Glomerular visceral epithelial cell (primary cell): Measurements from ENCODE around the gene VPS37D.
"Not testable (repeated sequence)": the region's sequence is repeated elsewhere in the genome, so short reads cannot be mapped to it uniquely, and the experiment has no call there.

Source experiments
- DNase-seq: peaks from one replicate; pipeline ENCODE4 v3.0.0-alpha.2; 2016; ENCODE audit errors: extremely low spot score

VPS37D gene

DNA sequence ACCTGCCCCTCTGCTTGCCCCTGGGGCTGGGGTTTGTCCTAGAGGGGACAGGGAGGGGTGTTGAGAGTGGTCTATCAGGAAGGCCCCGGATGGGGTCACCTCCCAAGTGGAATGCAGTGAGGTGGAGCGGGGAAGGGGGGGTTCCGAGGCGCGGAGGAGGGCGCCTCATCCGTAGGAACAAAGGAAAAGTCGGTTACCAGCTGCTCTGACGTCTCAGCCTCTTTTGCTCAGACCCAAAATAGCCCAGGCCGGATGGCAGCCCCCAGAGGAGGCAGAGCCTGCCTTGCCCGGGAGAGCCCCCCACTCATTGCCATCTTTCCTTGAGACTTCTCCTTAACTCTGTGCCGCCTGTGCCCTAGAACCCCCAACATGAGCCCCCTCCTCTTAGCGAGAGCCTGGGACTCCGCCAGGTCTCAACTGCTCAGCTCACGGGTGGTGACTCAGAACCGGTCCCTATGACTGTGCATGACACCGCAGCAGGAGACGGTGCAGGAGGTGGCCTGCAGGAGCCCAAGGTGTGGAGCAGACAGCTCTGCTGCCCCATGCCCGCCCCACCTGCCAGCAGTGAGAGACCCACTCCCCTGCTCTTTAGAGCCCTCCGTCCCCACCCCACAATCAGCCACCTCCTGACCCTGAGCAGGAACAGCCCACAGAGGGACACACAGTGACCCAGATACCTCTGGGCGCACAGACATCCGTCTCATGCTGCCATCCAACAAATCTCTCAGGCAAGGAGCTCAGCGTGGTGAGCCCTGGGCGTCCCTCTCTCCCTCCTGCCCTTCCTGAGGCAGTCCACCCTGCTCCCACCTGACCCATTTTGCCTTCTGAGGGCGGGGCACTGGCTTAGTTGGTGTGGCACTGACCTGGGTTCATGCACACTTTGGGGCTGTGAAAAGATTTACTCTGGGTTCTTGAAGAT is 38.8 kb downstream of the VPS37D start:
- no peak for DNase-seq

DNA sequence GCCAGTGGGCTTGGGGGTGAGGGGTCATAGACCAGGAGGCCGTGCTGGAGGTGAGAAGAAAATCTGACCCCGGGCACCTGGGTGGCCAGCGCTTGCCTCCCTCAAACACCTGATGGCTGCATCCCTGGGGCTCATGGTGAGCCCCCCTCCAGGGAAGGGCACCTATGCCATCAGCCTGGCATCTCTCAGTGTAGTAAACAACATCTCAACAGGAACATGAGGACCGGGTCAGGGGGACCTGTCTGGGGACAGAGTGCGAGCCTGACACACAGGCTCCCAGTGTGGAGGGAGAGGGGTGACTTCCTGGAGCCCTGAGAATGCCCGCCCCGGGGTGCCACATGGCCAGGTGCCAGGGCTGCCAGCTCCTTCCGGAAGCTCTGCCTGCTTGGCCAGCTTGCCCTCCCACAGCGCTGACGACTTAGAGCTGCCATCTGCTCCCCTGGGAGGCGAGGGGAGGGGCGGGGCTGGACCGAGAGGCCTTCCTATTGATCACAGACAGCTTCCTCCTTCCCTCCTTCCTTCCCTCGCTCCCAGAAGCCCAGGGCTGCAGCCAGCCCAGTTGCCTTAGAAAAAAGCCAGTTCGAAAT is 39.5 kb downstream of the VPS37D start:
- no peak for DNase-seq

DNA sequence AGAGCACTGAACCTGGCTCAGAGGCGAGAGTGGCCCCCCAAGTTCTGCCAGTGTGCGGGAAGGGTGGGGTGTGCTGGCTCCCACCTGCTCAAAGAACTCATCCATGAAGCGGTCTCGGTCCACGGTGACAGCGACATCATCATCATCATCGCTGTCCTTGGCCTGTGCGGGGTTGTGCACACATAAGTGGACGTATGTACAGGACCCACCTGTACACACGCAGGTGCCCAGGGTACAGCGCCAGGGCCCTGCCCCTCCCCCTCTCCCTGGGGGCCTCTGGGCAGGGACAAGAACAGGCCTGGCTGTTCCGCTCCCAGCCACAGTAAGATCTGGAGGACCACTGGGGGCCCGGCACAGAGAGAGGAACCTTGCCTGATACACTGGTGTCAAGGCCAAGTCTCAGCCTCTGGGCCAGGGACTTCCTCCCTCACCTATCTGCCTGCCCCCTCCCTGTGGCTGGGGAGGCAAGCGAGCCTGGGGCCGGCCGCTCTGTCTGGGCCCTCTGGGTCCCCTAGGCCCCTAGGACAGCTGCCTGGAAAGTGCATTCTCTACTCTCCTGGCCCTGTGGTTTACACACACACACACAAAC is 41.4 kb downstream of the VPS37D start:
- no peak for DNase-seq

DNA sequence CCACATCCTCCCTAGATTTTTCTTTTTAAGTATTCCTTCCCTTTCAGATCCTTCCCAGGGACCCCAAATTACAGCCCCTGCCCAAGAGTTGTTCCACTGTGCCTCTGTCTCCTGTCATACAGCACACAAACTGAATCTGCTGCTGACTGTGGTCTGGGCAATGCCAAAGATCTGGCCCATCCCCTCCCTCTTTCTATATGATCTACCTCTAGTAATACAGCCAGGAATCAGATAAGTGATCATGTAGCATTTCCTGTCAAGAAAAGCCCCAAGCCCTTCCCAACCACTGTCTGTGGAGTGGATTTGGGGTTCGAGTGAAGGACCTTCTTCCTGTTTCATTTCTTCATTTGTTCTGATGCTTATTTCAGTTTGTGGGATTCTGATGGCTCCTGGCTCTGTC is 45.1 kb downstream of the VPS37D start:
- DNase-seq = no peak

DNA sequence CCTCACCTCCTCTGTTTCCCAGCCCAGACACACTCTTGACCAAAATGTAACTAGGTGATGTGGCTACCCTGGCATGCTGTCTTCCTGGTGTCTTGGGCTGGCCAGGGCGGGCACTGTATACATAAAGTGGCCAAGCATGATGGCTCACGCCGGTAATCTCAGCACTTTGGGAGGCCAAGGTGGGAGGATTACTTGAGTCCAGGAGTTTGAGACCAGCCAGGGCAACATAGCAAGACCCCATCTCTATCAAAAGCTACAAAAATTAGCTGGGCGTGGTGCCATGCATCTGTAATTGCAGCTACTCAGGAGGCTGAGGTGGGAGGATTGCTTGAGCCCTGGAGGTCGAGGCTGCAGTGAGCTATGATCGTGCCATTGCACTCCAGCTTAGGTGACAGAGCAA is 45.7 kb downstream of the VPS37D start:
- DNase-seq = not testable (repeated sequence)

DNA sequence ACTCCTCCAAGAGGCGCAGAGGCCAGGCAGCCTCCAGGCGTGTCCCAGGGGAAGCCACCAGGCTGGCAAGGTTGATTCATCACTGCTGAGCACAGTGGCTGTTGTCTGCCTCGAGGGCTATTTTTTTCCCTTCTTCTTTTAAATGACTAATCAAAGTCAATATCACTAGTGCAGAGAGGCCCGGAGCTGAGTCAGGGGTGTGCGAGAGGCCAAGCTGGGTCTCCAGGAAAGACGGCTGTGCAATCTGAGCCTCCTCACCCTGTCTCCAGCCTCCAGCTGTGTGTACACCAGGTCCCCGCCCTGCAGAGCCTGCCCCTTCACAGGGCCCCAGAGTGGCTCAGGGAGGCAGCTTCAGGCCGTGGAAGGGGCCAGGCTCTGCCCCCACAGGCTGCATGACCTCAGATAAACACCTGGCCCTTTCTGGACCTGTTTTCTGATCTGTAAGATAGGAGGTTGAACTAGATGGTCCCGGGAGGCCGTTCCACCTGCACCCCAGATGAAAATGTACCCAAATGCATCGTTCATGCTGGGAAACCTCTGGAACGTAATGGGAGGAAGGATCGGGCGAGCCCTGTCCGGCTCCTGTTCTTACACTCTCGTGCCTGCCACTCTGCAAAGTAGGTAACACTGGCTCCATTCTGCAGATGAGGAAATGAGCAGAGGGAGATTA is 48.2 kb downstream of the VPS37D start:
- peak; percentile 93 for DNase-seq

DNA sequence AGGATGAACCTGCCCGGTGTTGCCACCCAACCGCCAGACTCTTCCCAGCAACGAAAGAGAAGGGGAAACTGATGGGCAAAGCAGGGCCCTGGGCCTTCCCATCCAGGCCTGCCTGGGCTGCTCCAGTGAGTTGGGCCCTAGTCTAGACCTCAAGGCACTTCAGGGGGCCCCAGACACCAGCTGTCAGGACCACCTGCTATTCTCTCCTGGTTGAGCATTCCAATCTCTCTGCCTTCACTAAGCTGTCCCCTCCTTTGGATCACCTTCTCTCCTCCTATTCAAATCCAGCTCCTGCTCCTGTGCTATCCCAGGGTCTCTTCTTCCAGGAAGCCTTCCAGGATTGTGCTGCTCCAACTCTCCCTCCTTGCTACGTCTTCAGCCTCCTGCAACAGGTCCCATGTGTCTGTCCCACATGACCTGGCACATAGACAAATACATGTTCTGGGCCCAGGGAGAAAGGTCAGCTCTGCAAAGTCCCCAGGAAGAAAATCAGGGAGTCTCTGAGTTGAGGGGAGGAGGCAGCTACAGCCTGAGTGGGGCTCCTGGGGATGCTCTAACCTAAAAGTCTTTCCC is 48.8 kb downstream of the VPS37D start:
- no peak for DNase-seq

DNA sequence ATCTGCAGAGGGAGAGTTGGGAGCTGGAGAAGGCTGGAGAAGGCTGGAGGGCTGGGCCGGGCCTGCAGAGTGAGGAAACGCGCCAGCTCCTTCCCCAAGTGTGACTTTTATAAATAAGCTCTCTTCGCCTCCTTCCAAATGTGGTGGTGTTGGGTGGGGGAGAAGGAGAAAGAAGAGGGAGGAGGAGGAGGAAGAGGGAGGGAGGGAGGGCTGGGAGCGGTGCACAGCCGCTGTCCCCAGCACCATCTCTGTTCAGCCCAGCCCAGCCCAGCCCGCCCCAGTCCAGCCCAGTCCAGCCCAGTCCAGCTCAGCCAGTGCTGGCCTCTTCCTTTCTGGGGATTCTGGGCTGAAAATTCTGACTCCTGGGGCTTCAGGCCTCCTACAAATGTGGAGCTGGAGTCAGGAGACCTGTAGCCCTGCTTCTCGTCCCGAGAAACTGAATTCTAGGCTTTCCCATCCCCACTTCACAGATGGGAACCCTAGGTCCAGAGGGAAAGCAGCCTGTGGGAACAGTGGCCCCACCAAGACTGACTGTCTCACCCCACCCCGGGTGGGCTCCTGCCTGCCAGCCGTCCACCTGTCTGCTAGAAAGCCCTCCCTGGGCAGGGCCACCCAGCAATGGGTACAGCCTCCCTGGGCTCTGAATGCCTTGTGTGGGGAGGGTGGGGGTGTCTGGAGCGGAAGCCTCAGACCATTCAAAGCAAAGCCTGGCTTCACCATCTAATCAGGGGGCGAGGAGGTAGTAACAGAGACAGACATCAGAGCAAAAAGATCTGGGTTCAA is 49.6 kb downstream of the VPS37D start:
- no peak for DNase-seq

DNA sequence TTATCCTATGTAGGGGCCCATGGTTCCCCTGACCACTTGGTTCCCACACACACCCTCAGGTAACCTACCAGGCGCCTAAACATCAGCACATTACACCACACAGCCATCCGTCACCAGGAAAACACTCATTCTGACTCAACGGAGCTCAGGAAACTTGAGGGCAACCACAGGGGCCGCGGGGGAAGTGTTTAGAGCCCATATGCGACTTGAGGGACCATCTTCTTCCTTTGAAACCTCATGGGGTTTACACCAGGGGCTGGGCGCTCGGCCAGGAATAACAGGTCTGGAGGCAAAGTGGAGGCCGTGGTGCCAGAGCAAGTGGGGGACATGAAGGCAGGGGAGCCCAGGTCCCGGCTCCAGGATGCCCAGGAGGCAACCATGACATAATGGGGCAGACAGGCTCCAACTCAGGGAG is 50.4 kb downstream of the VPS37D start:
- peak; percentile 96 for DNase-seq

DNA sequence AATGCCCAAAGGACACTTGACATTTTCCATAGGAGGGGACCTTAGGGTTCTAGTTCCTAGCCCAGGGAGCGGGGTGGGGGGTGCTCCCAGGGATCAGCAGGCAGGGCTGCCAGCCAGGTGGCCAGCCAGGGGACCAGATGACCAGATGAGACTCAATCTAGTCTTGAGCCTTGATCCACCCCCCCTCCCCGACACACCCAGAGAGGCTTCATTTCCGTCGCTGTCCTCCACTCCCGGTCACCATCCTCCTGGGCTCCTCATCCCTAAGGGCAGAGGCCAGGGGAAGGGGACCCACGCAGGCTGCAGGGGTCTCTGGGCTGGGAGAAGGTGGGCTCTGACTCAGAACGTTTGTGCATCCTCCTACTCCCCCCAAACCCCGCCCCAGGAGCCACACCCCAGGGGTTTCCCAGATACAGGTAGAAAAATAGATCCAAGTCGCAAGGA is 50.8 kb downstream of the VPS37D start:
- no peak for DNase-seq

DNA sequence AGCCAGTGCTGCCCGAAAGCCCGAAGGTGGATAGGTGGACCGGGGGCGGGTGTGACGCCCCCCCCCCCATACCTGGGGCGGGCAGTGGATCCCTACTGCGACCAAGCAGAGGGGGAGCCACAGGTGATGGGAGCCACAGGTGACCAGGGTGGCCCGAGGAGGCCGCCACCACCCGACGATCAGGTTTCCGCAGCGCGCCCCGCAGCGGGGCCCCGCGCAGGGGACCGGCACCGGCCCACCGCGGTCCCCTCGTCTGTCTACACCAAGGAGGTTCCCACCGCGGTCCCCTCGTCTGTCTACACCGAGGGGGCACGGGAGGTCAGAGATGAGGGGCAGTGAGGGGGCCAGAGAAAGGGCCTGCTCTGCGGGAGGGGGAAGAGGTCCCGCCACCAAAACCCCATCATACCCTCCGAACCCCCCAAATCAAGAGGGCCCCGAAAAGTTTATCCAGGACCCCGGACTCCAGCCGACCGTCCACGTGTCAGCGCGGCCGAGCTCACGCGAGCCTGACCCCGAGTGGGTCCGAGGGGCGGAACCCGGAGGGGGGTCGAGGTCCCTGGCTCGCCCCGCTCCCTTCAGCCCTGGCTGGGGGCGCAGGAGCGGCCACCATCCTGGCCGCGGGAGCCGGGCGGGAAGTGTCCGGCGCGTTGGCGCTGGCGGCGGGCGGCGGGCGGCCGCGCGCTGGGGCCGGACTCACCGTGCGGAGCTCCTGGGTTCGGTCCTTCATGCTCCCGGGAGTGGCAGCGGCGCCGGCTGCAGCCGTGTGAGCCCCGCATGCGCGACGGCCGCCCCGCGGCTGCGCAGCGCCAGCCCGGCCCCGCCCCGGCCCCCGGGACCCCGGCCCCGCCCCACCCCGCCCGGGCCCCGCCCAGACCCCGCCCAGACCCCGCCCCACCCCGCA is 51.5 kb downstream of the VPS37D start, which contains the start of gene STX1A:
TSS of gene STX1A (minus strand) at position 765 of the 901 bp plus-strand sequence. CDS start at position 727, 38 bp downstream.
- DNase-seq = peak; percentile 78

DNA sequence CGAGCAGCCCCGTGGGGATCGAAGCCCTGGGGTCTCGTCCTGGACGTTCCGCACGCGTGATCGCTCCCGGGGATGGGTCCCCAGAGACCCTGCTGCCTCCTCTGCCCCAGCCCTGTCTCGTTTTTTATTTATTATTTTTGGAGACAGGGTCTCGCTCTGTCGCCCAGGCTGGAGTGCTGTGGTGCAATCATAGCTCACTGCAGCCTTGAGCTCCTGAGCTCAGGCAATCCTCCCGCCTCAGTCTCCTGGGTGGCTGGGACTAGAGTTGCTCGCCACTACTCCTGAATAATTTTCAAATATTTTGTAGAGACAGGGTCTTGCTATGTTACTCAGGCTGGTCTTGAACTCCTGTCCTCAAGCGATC is 52.2 kb downstream of the VPS37D start:
- no peak for DNase-seq

DNA sequence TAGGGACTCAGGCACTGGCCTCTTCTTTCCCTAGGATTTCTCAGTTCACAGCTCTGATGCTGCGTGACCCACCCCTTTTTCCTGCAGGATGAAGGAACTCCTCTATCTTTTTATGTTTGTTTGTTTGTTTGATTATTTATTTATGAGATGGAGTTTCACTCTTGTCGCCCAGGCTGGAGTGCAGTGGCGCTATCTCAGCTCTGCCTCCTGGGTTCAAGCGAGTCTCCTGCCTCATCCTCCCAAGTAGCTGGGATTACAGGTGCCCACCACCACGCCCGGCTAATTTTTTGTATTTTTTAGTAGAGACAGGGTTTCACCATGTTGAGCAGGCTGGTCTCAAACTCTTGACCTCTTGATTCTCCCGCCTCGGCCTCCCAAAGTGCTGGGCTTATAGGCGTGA is 52.8 kb downstream of the VPS37D start:
- DNase-seq = not testable (repeated sequence)

DNA sequence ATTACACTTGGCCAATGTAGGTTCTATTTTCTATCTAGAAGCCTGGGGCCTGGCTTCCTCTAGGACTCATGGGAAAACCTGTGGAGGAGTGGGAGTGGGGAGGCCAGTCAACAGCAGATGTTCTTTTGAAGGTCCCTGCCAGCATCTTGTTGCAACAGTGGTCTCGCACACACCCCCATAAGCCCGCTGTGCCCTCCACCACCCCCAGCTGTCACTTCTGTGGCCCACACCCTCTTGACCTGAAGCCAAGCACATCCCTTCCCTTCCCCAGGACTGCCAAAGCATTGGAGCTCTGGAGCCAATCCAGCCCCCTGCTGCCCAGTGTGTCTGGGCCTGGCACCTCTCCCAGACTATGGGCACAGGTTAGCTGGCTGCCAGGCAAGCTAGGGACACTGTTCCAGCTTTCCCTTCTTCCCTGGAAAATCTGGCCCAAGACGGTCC is 53.8 kb downstream of the VPS37D start:
- peak; percentile 37 for DNase-seq
